Breast epithelium (tissue), 4 donors: ENCODE measurements around the gene AMBP. TPM values are rescaled to one million over a fixed set of nuclear protein-coding genes. Genes with fewer than 3 reads are reported as not detected.

Experiments
- DNase-seq, 2 donors: peaks; one replicate each; pipeline ENCODE4 v3.0.0-alpha.2; 2019; ENCODE audit warnings: low spot score in 2 of 2
- H3K27ac ChIP-seq, 2 donors: fragments of 200-600 bp; sonication (generic) in 1 of 2; one replicate each; pipeline ENCODE4 v1.5.1; 2016 to 2019; ENCODE audit warnings: mild to moderate bottlenecking in 1 of 2
- H3K27me3 ChIP-seq, 2 donors: fragments of 200-600 bp; sonication (generic) in 1 of 2; one replicate each; pipeline versions ENCODE4 v1.5.1 to v1.6.0; 2017 to 2019; ENCODE audit warnings: control low read depth in 1 of 2, mild to moderate bottlenecking in 1 of 2
- H3K36me3 ChIP-seq: fragments of 200-600 bp; one replicate; pipeline ENCODE4 v1.5.1; 2019
- H3K4me1 ChIP-seq, 2 donors: fragments of 200-600 bp; sonication (generic); one replicate each; pipeline ENCODE4 v1.5.1; 2016 to 2019; ENCODE audit warnings: control low read depth in 1 of 2
- H3K4me3 ChIP-seq, 3 donors: fragments of 200-600 bp; sonication (generic); 1 replicate in 2 of 3; 2 replicates in 1 of 3; pipeline ENCODE4 v1.5.1; 2016 to 2019; ENCODE audit warnings: mild to moderate bottlenecking in 3 of 3, moderate library complexity in 2 of 3
- H3K9me3 ChIP-seq, 2 donors: fragments of 200-600 bp; sonication (generic) in 1 of 2; one replicate each; pipeline ENCODE4 v1.5.1; 2016 to 2019; ENCODE audit warnings: control low read depth in 1 of 2
- CTCF ChIP-seq, 3 donors: fragments of 450-650 bp; IDR thresholded peaks; one replicate each; pipeline ENCODE4 v1.5.1; 2016 to 2017; ENCODE audit warnings: antibody characterized with exemption in 3 of 3, mild to moderate bottlenecking in 3 of 3, moderate library complexity in 3 of 3
- POLR2A ChIP-seq: fragments of 450-650 bp; IDR thresholded peaks from one replicate; pipeline ENCODE4 v1.6.1; 2016; ENCODE audit warnings: antibody characterized with exemption, mild to moderate bottlenecking, moderate library complexity
- POLR2AphosphoS5 ChIP-seq, 3 donors: sonication (generic); formaldehyde crosslinking; IDR thresholded peaks; one replicate each; pipeline ENCODE4 v1.6.1; 2017; ENCODE audit warnings: antibody characterized with exemption in 3 of 3
- intact Hi-C: fragments of 100-400 bp; cut with DNase I; formaldehyde crosslinking; loops from one replicate; pipeline ENCODE4 v1.15.1; 2023; ENCODE audit warnings: low total_unique reads
- total RNA-seq, 3 donors: library from RNA; depleted of rRNA; stranded (reverse); fragments of >200 nt; gene quantifications; one replicate each; pipeline ENCODE4 v1.1.0, GENCODE V29; 2016

The AMBP gene
- total RNA-seq, 3 donors from 2014 or later: 0.66 TPM; not detected in 2

- H3K9me3 ChIP-seq: no peaks in the 10 kb centered on the region
- H3K36me3 ChIP-seq: no peaks in the 10 kb centered on the region
- intact Hi-C loops: no loop called here
- no peak overlapping the region for H3K4me3 ChIP-seq
- TF ChIP-seq POLR2AphosphoS5 (IDR thresholded peaks at IDR 0.05): no peak
- no peaks in the 10 kb centered on the region for H3K4me1 ChIP-seq
- H3K27ac ChIP-seq: peak overlapping the region in 1 of 2 donors; percentile 7
- no peaks in the 10 kb centered on the region for H3K27me3 ChIP-seq
- no peak for DNase-seq
These were observed 41.4 kb upstream of the AMBP start for GRCh38 chr9:114119242-114120191.

- no peaks in the 10 kb centered on the region for H3K36me3 ChIP-seq
These were observed 40.1 kb upstream of the AMBP start for GRCh38 chr9:114117996-114118830.

GRCh38 chr9:114117614-114117995 is 39.5 kb upstream of the AMBP start:
- Histone ChIP-seq H3K4me3 (no peak overlapping the region), H3K27me3 (no peaks in the 10 kb centered on the region), H3K36me3 (no peaks in the 10 kb centered on the region), H3K4me1 (peaks cover 0 to 5% of the 10 kb centered on the region in 2 donors), H3K27ac (peak overlapping the region; percentile 66 to 81), H3K9me3 (no peaks in the 10 kb centered on the region)
- no peak for DNase-seq
- TF ChIP-seq POLR2AphosphoS5 (IDR thresholded peaks at IDR 0.05) (no peak), CTCF (IDR thresholded peaks at IDR 0.05) (no peak), POLR2A (no peak)
- intact Hi-C loops: no loop called here

More at GRCh38 chr9:114117996-114118830, 40.1 kb upstream of the AMBP start:
- Histone ChIP-seq H3K27me3 (no peaks in the 10 kb centered on the region), H3K4me1 (peaks cover 0 to 4% of the 10 kb centered on the region in 2 donors), H3K4me3 (peak overlapping the region in 1 of 3 donors; percentile 36), H3K9me3 (no peaks in the 10 kb centered on the region), H3K27ac (peak overlapping the region; percentile 66 to 81)
- TF ChIP-seq CTCF (IDR thresholded peaks at IDR 0.05): no peak
- no peak for TF ChIP-seq POLR2AphosphoS5 (IDR thresholded peaks at IDR 0.05)
- TF ChIP-seq POLR2A: no peak
- intact Hi-C loops: no loop called here
- peak in 1 of 2 donors; percentile 42 for DNase-seq

DNA sequence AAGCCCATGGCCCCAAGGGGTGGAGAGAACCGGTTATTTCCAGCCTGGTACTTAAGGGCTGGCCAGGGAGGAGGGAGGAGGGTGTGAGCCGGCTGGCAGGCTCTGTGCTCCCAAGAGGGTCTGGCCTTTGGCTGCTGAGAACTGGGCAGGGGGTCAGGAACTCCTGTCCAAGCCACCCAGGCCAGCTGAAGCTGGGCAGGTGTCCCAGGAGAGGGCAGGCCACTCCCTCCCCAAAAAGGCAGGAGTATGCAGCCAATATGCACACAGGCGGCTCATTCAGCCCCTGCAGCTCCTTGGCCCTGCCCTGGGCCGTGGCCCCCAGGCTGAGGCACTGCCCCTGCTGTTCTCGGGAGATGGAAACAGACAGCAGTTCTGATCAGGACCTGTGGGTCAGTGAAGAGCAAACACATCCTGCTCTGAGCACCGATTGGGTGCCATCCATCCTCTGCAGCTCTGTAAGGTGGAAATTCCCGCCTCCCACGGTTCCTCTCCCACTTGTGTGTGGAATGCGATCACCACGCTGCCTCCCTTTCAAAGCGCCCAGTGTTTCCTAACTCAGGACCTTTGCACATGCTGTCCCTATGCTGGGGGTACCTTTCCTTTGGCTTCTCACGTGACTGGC is 38.1 kb upstream of the AMBP start:
- Histone ChIP-seq H3K27ac (no peak overlapping the region), H3K27me3 (no peaks in the 10 kb centered on the region), H3K36me3 (no peaks in the 10 kb centered on the region), H3K4me1 (peaks cover 0 to 5% of the 10 kb centered on the region in 2 donors), H3K4me3 (no peak overlapping the region), H3K9me3 (no peaks in the 10 kb centered on the region)
- DNase-seq: no peak
- intact Hi-C loops: no loop called here
- TF ChIP-seq POLR2A (no peak), CTCF (IDR thresholded peaks at IDR 0.05) (no peak), POLR2AphosphoS5 (IDR thresholded peaks at IDR 0.05) (no peak)

- H3K27me3 ChIP-seq: no peaks in the 10 kb centered on the region
- intact Hi-C loops: no loop called here
- no peak for TF ChIP-seq POLR2A
- TF ChIP-seq CTCF (IDR thresholded peaks at IDR 0.05): no peak
- no peak for TF ChIP-seq POLR2AphosphoS5 (IDR thresholded peaks at IDR 0.05)
- no peaks in the 10 kb centered on the region for H3K9me3 ChIP-seq
- DNase-seq: no peak
- H3K4me1 ChIP-seq: peaks cover 0 to 5% of the 10 kb centered on the region in 2 donors
- H3K36me3 ChIP-seq: no peaks in the 10 kb centered on the region
- H3K27ac ChIP-seq: no peak overlapping the region
- H3K4me3 ChIP-seq: no peak overlapping the region
These were observed 37.6 kb upstream of the AMBP start for GRCh38 chr9:114115654-114116125.
